ENCODE measurements around the gene RHOH. TPM values are rescaled to one million over a fixed set of nuclear protein-coding genes. Genes with fewer than 3 reads are reported as not detected.

RHOH gene
- total and polyA plus RNA-seq, 10 of the 15 experiments (the other 5 are each of a cell fraction or from before 2014, with no cell fraction given), result 46.5 to 120 (median 57.9) TPM

DNA sequence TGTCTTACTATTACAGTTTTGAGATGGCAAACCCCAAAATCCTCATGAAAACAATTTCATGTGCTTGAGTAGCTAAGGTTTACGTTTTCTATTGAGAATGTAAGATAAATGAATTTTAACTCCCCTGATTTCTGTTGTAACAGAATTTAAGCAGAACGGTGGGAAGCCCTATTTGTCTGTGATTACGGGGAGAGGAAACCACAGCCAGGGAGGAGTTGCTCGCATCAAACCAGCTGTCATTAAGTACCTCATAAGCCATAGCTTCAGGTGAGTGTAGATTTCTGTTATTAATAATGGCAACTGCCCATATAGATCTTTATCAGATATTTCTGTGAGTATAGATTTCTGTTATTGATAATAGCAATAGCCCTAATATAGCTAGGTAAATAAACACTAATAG is 44.2 kb upstream of the RHOH start:
- no TSS peak for BruUV-seq (replicated peaks)
- peak overlapping the region; percentile 27; the same call in 1 of the 2 replicates for H2AFZ ChIP-seq (ENCODE audit: control insufficient read depth, low read depth, low read length)

DNA sequence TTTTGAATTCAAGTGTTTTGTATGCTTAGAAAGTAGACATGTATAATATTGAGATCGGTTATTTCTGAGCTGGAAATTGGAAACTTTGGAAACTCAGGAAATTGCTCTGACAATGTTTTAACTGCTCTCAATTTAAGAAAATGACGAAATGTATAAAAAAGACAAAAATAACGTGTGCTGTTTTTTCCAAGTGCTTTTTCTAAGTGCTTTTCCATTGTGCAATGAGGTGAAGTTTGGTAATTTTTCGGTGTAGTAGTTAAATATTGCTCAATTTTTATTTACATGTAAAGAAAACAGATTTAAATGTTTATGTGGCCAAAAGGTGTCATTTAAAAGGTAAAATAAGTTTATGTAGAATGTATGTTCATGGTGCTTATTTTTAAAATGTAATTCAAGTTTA is 39.4 kb upstream of the RHOH start:
- Histone ChIP-seq H4K20me1 (ENCODE audit: control insufficient read depth, insufficient read depth) (no peaks in the 10 kb centered on the region), H3K27ac (ENCODE audit: control insufficient read depth, insufficient read depth) (no peak overlapping the region), H3K9ac (ENCODE audit: control insufficient read depth, insufficient read depth, low read length) (no peak overlapping the region), H3K4me3 (no peak overlapping the region), H3K9me3 (replicated peaks; ENCODE audit: control insufficient read depth, insufficient read depth, low read length) (no peaks in the 10 kb centered on the region), H3K36me3 (ENCODE audit: control insufficient read depth in 2 of 2, insufficient read depth in 2 of 2, low read length in 1 of 2) (no peaks in the 10 kb centered on the region), H2AFZ (ENCODE audit: control insufficient read depth, low read depth, low read length) (no peak overlapping the region), H3K4me1 (ENCODE audit: control insufficient read depth, insufficient read depth, low read length) (no peaks in the 10 kb centered on the region), H3K79me2 (ENCODE audit: control insufficient read depth, insufficient read depth, low read length) (no peaks in the 10 kb centered on the region), H3K27me3 (replicated peaks in 1 of 2; ENCODE audit: control insufficient read depth in 2 of 2, insufficient read depth in 2 of 2, low read length in 1 of 2) (no peaks in the 10 kb centered on the region), H3K4me2 (ENCODE audit: control insufficient read depth, insufficient read depth) (no peak overlapping the region)
- intact Hi-C loops (cut with micrococcal nuclease; ENCODE audit: unreplicated experiment), result no loop called here
- in situ Hi-C loops (cut with MboI), result no loop called here
- ChIA-PET CTCF (no interaction called here), RAD21 (ENCODE audit: unreplicated experiment) (no interaction called here), POLR2A (no interaction called here), SMC1A (ENCODE audit: uncharacterized antibody, unreplicated experiment) (no interaction called here)
- FAIRE-seq (no peak), DNase-seq (ENCODE audit: low read depth, low spot score) (no peak), ATAC-seq (no peak)
- no TSS peak for BruUV-seq (replicated peaks)
- WGBS (ENCODE audit: insufficient coverage, insufficient replicate concordance, low lambda C conversion rate, missing lambda C conversion rate), result 90% methylated on average over 4 of the region's 4 CpGs
- no peak for TF ChIP-seq HDGF (IDR thresholded peaks at IDR 0.05)
- TF ChIP-seq MTA3 (IDR thresholded peaks at IDR 0.05; ENCODE audit: borderline replicate concordance, low read length), result no peak
- TF ChIP-seq, protein P1, sequence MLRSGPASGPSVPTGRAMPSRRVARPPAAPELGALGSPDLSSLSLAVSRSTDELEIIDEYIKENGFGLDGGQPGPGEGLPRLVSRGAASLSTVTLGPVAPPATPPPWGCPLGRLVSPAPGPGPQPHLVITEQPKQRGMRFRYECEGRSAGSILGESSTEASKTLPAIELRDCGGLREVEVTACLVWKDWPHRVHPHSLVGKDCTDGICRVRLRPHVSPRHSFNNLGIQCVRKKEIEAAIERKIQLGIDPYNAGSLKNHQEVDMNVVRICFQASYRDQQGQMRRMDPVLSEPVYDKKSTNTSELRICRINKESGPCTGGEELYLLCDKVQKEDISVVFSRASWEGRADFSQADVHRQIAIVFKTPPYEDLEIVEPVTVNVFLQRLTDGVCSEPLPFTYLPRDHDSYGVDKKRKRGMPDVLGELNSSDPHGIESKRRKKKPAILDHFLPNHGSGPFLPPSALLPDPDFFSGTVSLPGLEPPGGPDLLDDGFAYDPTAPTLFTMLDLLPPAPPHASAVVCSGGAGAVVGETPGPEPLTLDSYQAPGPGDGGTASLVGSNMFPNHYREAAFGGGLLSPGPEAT (IDR thresholded peaks at IDR 0.05; ENCODE audit: low read depth), result no peak
- no peak for TF ChIP-seq NR2C2 (IDR thresholded peaks at IDR 0.05; ENCODE audit: borderline replicate concordance, control insufficient read depth, insufficient read length, low read depth)
- TF ChIP-seq KAT2A (conservative IDR thresholded peaks at IDR 0.05; ENCODE audit: control insufficient read depth, low read depth, low read length), result no peak
- no peak for TF ChIP-seq KLF5 (IDR thresholded peaks at IDR 0.05; ENCODE audit: partially characterized antibody)
- TF ChIP-seq, protein P2, sequence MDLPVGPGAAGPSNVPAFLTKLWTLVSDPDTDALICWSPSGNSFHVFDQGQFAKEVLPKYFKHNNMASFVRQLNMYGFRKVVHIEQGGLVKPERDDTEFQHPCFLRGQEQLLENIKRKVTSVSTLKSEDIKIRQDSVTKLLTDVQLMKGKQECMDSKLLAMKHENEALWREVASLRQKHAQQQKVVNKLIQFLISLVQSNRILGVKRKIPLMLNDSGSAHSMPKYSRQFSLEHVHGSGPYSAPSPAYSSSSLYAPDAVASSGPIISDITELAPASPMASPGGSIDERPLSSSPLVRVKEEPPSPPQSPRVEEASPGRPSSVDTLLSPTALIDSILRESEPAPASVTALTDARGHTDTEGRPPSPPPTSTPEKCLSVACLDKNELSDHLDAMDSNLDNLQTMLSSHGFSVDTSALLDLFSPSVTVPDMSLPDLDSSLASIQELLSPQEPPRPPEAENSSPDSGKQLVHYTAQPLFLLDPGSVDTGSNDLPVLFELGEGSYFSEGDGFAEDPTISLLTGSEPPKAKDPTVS (IDR thresholded peaks at IDR 0.05; ENCODE audit: low read depth, low read length), result no peak
- no peak for TF ChIP-seq GABPA (IDR thresholded peaks at IDR 0.05; ENCODE audit: low read depth)
- TF ChIP-seq, protein P3, sequence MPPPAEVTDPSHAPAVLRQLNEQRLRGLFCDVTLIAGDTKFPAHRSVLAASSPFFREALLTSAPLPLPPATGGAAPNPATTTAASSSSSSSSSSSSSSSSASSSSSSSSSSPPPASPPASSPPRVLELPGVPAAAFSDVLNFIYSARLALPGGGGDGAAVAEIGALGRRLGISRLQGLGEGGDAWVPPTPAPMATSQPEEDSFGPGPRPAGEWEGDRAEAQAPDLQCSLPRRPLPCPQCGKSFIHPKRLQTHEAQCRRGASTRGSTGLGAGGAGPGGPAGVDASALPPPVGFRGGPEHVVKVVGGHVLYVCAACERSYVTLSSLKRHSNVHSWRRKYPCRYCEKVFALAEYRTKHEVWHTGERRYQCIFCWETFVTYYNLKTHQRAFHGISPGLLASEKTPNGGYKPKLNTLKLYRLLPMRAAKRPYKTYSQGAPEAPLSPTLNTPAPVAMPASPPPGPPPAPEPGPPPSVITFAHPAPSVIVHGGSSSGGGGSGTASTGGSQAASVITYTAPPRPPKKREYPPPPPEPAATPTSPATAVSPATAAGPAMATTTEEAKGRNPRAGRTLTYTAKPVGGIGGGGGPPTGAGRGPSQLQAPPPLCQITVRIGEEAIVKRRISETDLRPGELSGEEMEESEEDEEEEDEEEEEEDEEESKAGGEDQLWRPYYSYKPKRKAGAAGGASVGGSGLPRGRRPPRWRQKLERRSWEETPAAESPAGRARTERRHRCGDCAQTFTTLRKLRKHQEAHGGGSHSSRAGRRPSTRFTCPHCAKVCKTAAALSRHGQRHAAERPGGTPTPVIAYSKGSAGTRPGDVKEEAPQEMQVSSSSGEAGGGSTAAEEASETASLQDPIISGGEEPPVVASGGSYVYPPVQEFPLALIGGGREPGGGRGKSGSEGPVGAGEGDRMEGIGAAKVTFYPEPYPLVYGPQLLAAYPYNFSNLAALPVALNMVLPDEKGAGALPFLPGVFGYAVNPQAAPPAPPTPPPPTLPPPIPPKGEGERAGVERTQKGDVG (CRISPR knock-in tag; IDR thresholded peaks at IDR 0.05), result no peak

More for the DNA sequence above, 44.2 kb upstream of the RHOH start:
- no peaks in the 10 kb centered on the region for H3K36me3 ChIP-seq (ENCODE audit: control insufficient read depth in 2 of 2, insufficient read depth in 2 of 2, low read length in 1 of 2)
- peak overlapping the region; percentile 26; the same call in 1 of the 2 replicates for H3K4me2 ChIP-seq (ENCODE audit: control insufficient read depth, insufficient read depth)
- SMC1A ChIA-PET (ENCODE audit: uncharacterized antibody, unreplicated experiment), result interaction anchor here (0.7 to 7.2 kb wide), 28 partner anchors 9 to 566 kb away, joined by 3 to 95 read pairs (median 8); no protein-coding TSS in a partner anchor
- H3K9ac ChIP-seq (ENCODE audit: control insufficient read depth, insufficient read depth, low read length), result no peak overlapping the region
- ATAC-seq (peak; percentile 62), DNase-seq (ENCODE audit: low read depth, low spot score) (no peak), FAIRE-seq (no peak)
- POLR2A ChIA-PET, result interaction anchor here (0.5 to 2.6 kb wide), 11 partner anchors 18 to 577 kb away, joined by 3 to 16 read pairs (median 4); no protein-coding TSS in a partner anchor
- intact Hi-C loops (cut with micrococcal nuclease; ENCODE audit: unreplicated experiment) (loop anchor here (5.0 kb wide), 1 partner anchor 570 kb away; no protein-coding TSS in a partner anchor), in situ Hi-C loops (cut with MboI) (loop anchor here (5.0 kb wide), 1 partner anchor 160 kb away; no protein-coding TSS in a partner anchor)
- TF ChIP-seq RUNX3 (IDR thresholded peaks at IDR 0.05; ENCODE audit: low read length), result peak; percentile 68
- TF ChIP-seq ASH2L (IDR thresholded peaks at IDR 0.05; ENCODE audit: borderline replicate concordance, low read depth), result no peak
- 20% methylated on average over 4 of the region's 4 CpGs for WGBS (ENCODE audit: insufficient coverage, insufficient replicate concordance, low lambda C conversion rate, missing lambda C conversion rate)
- no peaks in the 10 kb centered on the region for H4K20me1 ChIP-seq (ENCODE audit: control insufficient read depth, insufficient read depth)
- H3K4me1 ChIP-seq (ENCODE audit: control insufficient read depth, insufficient read depth, low read length), result no peaks in the 10 kb centered on the region
- no peak overlapping the region for H3K4me3 ChIP-seq
- H3K27me3 ChIP-seq (replicated peaks in 1 of 2; ENCODE audit: control insufficient read depth in 2 of 2, insufficient read depth in 2 of 2, low read length in 1 of 2), result no peaks in the 10 kb centered on the region
- H3K27ac ChIP-seq (ENCODE audit: control insufficient read depth, insufficient read depth), result no peak overlapping the region
- CTCF ChIA-PET, result interaction anchor here (0.9 to 5.2 kb wide), 22 partner anchors 10 to 567 kb away, joined by 3 to 40 read pairs (median 4); partner anchors contain the start of genes N4BP2 and RHOH
- peaks cover 2% of the 10 kb centered on the region; the same call in 1 of the 2 replicates for H3K79me2 ChIP-seq (ENCODE audit: control insufficient read depth, insufficient read depth, low read length)
- peaks cover 5% of the 10 kb centered on the region; the same call in 2 of the 3 replicates for H3K9me3 ChIP-seq (replicated peaks; ENCODE audit: control insufficient read depth, insufficient read depth, low read length)
- RAD21 ChIA-PET (ENCODE audit: unreplicated experiment), result interaction anchor here (0.5 to 5.1 kb wide), 29 partner anchors 10 to 566 kb away, joined by 3 to 37 read pairs (median 4); partner anchors contain the start of genes N4BP2 and RHOH

All from GM12878 (cell line).